ENCODE results near the gene NKAPL.

The NKAPL gene

DNA sequence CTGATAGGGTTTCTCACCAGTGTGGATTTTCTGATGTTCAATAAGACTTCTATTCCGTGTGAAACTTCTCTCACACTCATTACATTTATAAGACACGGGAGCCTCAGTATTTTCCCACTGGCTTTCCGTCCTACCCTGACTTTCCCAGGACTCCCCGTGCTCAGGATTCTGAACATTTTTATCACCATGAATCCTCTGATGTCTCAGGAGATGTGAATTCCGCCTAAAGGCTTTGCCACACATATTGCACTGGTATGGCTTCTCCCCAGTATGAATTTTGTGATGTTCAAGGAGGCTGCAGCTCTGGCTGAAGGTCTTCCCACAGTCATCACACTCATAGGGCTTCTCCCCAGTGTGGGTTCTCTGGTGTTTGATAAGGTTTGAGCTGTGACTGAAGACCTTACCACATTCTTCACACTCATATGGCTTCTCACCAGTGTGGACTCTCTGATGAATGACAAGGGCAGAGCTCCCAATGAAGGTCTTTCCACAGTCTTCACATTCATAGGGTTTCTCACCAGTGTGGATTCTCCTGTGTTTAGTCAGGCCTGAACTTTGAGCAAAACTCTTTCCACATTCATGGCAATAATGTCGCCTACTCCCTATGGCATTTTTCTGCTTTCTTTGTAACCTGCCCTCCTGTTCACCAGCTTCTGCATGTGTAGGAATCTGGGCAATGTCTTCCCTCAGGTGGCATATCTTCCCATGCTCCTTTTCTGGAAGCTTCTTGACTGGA is 13.7 kb upstream of the NKAPL start:
- DNase-seq: no peak

DNA sequence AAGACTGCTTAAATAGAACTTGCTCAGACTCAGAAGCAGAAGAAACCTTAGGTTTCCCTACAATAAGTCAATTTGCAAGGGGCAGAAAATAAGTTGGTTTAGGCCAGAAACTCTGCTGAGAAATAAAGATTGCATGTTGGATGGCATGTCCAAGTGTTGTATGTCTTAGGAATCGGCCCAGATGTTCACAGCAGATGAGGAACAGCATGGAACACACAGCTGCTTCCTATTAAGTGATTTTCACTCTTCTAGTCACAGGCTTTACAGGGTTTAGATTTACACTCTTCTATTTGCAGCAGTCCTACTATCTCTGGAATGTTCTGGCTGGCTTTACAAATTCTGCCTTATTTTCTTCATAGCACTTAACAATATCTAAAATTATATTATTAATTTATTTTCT is 10.2 kb upstream of the NKAPL start:
- DNase-seq: no peak

DNA sequence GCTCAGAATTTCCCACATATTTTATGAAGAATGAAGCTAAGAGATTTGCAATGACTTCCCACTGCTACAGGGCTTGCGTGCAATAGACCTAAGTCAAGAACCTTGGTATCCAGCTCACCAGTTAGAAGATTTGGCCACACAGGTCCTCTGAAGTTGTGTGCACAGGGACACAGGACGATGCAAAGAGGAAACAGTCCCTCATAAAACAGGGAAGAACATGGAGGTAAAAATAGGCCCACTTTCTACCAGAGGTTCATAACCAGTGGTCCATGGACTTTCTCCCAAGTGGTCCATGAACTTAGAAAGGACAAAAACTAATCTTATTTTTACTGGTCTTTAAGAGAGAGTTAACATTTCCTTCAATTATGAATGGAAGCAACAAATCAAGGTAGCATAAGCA is 8.3 kb upstream of the NKAPL start:
- no peak for DNase-seq

DNA sequence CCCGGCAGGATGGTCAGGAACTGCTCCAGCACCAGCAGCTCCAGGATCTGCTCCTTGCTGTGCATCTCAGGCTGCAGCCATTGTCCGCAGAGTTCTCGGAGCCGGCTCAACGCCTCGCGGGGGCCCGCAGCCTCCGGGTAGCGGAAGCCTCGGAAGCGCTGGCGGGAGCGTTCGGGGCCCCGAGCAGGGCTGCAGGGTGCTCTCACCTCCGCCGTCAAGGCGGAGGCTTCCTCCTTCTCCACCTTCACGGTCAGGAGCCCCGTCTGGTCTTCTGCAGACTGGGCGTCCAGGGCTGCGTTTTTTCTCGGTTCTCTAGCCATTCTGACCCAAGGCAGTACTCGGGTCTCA is 7.5 kb upstream of the NKAPL start:
- DNase-seq: no peak

DNA sequence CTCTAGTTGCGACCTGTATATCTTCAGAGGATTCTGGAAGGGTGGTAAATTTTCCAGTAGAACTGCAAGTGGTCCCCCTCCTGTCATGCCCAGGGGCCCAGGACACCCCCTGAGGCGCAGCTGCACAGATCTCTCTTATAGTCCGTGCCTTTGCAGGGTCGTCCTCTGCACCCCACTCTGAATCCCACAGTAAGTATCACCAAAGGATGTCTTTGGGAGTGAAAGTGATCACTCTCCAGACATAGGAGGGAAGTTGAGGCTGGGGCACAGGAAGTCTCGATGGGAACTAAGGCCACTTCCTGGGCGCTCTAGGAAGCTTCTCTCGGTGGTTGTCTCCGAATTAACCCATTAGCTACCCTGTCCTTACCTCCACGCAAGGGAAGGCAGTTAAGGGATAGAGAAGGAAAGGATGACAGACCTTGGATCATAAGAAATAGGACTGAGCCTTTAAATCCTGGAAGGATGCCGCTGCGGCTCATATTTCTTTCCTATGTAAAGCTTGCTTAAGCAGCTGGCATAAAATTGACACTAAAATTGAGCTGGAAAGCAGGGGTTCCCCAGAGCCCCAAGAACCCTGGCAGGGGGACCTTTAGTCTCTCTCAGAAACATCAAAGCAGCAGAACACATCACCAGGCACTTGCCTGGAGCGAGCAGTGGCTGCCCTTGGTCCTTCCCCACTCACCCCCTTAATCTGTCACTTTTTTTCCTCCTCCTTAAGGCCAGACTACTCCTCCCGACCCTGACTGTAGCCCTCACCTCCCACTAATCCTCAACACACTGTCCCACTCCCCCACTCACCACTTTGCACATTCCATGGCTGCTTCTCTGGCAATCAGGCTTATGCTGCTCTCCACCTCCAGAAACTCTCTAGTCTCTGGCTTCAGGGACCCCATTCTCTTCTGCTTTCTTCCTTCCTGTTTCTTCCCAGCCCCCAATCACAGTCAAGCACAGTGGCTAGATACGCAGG is 6.8 kb upstream of the NKAPL start, which contains the start of gene ZKSCAN4:
ZKSCAN4 (minus strand) TSS at position 261 of the 967 bp plus-strand sequence. CDS start 289 bp downstream, outside the sequence.
- DNase-seq: peak; percentile 71

DNA sequence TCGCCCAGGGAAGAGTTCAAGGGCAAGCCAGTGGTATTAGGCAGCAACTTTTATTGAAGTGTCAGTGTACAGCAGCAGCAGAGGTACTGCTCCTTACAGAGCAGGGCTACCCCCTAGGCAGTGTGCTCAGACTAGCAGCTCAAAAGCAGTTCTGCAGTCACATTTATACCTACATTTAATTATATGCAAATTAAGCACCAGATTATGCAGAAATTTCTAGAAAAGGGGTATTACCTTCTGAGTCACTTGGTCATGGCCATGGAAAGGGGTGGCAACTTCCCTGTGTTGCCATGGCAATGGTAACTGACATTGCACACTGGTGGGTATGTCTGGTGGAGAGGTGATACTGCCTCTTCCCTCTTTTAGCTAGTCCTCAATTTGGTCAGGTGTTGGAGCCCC is 5.0 kb upstream of the NKAPL start:
- no peak for DNase-seq

DNA sequence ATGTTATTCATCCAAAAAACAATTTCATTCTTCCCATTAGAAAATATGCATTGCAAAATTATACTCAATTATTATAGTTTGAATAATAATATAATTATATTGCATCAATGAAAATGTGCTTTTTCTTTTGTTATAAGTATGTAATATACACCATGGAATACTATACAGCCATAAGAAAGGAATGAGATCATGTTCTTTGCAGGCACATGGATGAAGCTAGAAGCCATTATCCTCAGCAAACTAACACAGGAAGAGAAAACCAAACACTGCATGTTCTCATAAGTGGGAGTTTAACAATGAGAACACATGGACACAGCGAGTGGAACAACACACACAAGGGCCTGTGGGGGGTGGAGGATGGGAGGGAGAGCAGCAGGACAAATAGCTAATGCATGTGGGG is 2.1 kb upstream of the NKAPL start:
- DNase-seq: no peak

DNA sequence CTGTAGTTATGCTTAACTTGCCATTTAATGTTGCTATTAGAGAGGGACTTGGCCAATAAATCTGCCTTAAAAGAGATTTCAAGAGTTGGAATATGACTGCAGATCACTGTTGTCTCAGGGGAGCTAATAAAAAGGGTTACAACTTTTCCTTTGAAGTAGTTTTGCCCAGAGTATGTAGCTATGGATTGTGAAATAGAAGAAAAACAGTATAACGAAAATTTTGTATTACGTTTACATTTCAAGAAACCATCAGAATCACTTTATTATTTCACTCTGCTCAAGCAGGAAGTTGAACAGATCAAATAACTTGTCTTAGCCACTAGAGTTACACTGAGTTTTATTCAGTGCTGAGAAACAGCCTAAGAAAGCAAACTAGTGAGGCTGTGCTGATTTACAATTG is 4.8 kb downstream of the NKAPL start:
- no peak for DNase-seq

DNA sequence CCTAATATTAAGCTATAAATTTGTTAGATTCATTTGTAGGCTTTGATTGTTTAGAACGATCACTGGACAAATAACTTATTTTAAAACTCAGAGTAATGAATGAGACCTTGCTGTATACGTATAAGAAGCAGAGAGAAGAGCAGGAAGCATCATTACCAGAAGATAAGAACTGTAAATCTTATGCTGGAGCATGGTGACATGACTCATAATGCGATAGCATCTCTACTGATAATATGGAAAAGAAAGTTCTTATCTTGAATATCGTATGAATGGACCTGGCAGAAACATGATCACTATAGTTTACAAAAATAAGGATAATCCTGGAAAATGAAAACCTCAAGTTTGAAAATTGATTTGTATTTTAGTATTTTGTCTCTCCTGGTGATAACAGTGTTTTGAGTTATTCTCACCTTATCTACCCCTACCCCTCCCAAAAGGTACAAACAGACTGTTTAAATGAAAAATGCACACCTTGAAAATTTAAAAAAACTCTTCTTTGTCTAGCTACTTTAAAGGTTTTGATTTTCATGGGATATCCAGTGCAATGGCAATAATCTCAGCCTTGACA is 5.8 kb downstream of the NKAPL start:
- DNase-seq: no peak

DNA sequence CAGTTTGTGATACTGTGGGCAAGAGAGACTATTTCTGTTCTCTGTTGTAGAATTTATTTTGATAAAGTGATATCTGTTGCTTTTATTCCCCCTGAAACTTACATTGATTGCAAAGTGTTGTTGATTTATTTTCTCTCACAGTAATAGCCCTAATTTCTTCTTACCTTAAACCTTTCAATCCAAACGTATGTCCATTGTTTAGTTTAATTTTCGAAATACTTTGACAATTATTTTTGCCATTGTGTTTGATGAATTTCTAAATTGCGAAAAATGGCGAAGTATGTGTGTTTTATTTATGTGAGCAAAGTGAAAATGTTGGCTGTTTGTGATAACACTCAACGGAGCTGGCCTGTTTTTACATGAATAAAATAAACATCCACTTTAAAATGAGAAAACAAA is 7.5 kb downstream of the NKAPL start:
- DNase-seq: no peak

DNA sequence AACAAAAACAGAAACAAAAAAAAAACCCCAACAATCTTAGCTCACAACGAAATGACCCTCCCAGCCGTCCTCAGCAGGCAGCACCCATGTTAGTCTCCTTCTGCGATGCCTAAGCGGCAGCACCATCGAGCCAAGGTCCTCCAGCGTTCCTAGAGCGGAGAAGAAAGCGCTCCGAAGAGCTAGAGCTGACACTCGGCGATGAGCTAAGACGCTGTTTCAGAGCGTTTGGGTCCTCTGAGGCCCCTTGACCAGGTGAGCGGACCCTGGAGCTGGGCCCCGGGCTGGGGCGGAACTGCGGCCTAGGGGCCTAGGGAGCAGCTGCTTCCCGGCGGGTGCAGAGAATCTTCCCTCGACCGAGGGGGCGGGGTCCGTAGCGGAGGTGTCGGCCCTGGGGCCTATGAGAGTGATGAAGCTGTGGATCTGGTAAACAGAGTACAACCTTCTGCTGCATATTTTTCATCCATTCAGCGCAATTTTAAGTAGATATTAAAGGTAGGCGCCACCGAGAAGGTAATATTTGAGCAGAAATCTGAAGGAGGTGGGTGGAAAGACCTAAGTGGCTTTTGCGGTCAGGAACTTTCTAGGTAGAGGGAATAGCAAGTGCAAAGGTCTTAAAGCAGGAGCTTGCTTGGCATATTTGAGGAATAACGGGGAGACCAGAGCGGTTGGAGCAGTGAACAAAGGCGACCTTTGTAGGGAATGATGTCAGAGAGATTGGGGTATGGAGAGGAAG is 8.0 kb downstream of the NKAPL start, which contains the start of gene ZSCAN26:
ZSCAN26 (plus strand) TSS at position 182 of the 733 bp plus-strand sequence. CDS start 4,777 bp downstream, outside the sequence.
- DNase-seq: peak; percentile 69

DNA sequence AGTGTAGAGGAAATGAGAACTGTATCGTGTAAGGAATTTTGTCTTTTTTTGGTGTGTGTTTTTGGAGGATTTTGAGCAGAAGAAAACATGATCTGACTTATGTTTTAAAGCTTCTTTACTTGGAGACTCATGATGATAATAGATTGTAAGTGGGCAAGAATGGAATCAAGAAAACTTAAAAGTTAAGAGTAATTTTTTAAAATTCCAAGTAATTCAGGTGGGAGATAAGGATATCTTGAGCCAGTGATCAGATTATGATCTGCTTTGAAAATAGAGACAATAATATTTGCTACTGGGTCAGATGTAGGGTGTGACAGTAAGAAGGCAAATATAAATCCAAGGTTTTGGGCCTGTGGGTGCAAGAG is 8.6 kb downstream of the NKAPL start:
- no peak for DNase-seq

DNA sequence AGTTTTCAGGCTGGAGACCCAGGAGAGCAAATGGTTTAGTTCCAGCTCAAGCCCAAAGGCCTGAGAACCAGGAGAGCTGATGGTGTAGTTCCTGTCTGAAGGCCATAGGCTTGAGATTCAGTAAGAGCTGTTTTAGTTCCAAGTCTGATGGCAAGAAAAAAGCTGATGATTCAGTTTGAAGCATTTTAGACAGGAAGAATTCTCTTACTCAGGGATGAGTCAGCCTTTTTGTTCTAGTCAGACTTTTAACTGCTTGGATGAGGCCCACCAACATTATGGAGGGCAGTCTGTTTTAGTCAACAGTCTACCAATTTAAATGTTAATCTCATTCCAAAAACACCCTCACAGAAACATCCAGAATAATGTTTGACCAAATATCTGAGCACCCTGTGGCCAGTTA is 10.4 kb downstream of the NKAPL start:
- DNase-seq: no peak

DNA sequence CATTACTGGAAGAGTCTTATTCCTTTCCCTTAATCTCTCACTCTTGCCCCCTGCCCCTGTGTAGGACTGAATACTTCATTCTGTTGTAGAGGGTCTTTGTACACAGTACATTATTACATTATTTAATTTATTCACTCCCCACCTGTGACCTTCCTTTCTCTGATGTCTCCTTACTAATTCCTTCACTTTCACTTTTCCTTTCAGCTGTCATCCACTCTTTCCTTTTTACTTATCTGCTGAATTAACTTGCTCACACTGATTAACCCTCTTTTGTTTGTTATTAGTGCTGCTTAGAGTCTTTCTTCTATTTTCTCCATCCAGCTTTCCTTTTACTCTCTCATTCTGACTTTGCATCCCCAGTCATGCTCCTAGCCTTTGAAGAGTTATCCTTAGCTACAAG is 15.8 kb downstream of the NKAPL start:
- DNase-seq: no peak

DNA sequence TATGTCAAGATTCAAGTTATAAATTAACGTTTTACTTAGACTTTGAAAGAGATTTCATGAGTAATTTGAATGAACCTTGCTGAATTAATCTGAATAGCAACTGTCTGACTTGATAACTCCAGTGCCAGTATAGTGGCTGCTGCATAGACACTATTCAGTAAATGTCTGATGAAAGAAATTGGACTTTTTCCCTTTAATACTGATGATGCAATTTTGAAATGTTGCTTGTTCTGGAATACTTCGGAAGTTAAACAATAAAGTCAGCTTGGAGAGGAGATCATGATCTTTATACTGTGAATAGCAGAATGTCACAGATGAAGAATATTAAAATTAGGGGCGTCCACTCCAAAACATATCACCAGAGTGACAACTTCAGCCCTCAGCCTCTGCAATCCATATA is 18.6 kb downstream of the NKAPL start:
- no peak for DNase-seq

DNA sequence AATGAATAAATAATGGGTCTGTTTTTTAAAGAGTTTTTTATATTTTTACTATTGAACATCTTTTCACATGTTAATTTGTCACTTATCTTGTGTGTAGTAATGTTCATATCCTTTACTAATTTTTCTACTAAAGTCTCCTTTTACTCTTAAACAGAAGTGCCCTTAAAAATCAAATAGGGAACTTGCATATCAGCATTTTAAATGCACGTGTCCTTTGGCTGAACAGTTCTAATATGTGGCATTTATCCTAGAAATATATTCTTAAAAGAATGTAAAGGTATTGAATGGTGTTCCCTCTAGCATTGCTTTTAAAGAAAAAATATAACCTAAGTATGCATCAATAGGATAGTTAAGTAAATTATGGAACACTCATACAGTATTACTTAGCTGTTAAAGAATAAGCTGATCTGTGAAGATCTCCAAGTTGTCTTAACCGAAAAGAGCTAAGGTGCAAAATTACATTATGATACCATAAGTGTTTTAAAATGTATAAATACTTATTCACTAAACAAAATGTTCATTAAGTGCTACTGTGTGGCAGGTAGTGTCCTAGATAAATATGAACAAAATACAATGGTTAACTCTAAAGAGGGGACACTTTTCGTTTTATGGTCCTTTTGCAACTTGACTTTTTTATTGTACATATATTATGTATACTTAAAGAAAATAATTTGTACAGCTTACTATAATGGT is 21.6 kb downstream of the NKAPL start:
- no peak for DNase-seq

DNA sequence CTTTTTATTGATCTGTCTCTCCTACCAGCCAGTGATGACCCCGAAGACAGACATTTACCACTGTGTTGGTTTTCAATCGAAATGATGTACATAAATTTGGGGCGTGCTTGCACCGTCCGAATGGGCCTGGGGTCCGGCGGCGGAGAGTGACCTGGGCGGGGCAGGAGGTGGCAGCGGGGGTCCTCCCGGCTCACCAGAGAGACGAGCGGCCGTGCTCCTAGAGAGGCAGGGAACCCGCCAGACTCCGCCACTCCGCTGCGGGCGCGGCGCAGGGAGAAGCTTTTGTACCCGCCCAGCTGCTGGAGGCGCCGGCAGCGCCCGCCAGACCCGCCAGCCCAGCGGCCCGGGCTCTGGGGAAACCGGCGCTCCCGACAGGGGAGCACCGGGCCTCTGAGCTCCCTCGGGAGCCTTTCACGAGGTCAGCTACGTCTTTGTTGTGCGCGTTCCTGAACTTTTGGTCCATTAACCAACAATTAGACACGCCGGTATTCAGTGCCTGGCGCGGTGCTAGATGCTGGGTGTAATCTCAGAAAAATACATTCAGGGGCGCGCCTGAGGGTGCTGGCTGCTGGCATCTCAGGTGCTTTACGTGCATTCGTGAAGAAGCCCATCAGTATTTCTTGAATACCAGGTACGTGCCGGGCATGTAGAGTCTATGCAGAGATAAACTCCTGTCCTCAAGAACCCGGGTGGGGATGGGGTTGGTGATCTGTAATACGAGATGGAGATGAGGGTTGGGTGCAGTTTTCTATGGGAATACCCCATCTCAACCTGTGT is 22.4 kb downstream of the NKAPL start, which contains the start of gene PGBD1:
PGBD1 (plus strand) TSS at position 285 of the 777 bp plus-strand sequence. CDS start 2,242 bp downstream, outside the sequence.
- DNase-seq: peak; percentile 39

DNA sequence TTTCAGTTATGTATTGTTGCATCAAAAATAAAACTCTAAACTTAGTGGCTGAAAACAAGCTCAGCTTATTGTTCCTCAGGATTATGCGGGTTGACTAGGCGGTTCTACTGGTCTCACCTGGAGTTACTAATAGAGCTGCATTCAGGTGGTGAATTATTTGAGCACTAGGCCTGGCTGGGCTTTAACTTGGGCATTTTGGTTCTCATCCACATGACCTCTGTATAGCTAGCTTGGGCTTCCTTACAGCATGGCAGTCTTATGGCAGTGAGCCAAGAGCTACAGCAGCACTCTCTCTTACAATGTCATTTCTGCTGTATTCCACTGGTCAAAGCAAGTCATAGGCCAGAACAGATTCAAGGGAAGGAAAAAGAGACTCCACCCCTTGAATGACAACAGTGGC is 23.8 kb downstream of the NKAPL start:
- no peak for DNase-seq

DNA sequence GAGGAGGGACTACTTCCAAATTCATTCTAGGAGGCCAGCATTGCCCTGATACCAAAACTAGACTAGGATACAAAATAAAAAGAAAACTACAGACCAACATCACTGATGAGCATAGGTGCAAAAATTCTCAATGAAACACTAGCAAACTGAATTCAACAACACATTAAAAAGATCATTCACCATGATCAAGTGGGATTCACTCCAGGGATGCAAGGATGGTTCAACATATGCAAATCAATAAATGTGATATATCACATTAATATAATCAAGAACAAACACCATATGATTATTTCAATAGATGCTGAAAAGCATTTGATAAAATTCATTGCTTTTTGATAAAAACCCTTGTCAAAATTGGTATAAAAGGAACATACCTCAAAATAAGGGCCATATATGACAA is 32.5 kb downstream of the NKAPL start:
- no peak for DNase-seq

DNA sequence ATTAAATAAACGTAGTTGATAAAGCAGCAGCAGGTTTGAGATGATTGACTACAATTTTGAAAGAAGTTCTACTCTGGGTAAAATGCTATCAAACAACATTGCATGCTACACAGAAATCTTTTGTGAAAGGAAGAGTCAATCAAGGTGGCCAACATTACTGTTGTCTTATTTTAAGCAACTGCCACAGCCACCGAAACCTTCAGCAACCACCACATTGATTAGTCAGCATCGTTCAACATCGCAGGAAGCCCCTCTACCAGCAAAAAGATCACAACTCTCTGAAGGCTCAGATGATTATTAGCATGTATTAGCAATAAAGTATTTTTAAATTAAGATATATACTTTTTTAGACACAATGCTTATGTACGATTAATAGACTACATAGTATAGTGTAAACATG is 36.2 kb downstream of the NKAPL start:
- DNase-seq: no peak

DNA sequence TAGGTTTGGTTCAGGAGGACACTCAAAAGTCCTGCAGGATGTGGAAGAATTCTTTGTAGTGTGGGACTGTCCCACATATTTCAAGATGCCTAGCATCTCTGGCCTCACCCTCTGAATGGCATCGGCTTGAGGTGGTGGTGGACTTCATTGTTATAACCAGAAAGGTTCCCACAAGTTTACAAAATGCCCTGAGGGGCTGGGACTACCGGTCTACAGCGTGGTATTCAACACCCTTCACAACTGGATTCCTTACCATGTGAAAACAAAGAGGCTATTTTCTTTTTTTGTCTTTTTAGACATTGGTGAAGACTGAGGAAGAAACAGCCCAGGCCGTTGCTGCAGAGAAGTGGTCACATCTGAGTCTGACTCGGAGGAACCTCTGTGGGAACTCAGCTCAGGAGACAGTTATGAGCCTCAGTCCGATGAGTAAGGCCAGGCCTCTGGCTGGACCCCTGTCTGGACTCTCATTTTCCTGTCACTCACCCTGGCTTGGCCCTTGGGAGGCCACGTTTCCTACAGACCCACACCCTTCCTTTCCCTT is 37.5 kb downstream of the NKAPL start:
- no peak for DNase-seq

Measured in NCI-H446 treated with DMSO at 0.1 percent for 48 hours (cell line).